Measurements from ENCODE around the gene RPL28. TPM values are rescaled to one million over a fixed set of nuclear protein-coding genes. Genes with fewer than 3 reads are reported as not detected.

RPL28 gene
- total RNA-seq, 2 donors from 2014 or later: 1,672 to 1,902 TPM

DNA sequence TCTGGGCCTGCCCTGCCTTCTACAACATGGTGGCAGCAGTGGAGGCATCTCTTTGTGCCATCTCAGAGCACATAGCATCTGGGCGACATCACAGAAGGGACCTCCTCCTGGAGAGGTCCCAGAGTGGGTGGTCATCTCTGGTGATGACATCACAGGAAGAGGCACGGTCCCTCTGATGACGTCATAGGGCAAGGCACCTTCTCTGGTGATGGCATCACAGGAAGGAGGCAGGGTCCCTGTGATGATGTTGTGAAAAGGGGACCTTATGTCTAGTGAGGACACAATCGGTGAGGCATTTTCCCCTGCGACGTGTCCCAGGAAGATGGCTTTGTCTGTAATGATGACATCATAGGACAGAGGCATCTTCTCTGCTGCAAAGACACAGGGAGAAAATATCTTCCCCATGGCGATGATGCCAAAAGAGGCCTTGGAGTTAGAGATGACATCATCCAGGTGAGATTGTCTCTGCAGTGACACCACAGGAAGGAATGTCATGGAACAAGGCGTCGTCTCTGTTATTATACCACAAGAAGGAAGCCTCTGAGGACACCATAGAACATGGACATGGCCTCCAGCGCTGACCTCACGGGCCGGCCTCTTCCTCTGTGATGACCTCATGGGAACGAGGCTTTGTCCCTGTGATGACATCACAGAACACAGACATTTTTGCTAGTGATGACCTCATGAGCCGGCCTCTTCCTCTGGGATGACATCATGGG lies 46.7 kb downstream of the RPL28 start:
- Mint-ChIP-seq H3K27me3 (ENCODE audit: insufficient read depth) (peaks cover 32% of the 10 kb centered on the region), H3K9me3 (no peaks in the 10 kb centered on the region), H3K36me3 (ENCODE audit: low read depth) (no peaks in the 10 kb centered on the region), H3K4me1 (no peaks in the 10 kb centered on the region), H3K27ac (no peak overlapping the region), H3K4me3 (no peak overlapping the region)
- Histone ChIP-seq H3K9ac (ENCODE audit: extremely low read depth, low read length, poor library complexity, severe bottlenecking) (no peak overlapping the region), H3K4me3 (ENCODE audit: low read length) (no peak overlapping the region), H3K9me3 (ENCODE audit: control insufficient read depth, low read length) (no peaks in the 10 kb centered on the region), H3K4me1 (ENCODE audit: control insufficient read depth, insufficient read depth, low read length) (no peaks in the 10 kb centered on the region), H3K27me3 (ENCODE audit: control insufficient read depth, insufficient read depth, low read length, poor library complexity, severe bottlenecking) (peaks cover 36% of the 10 kb centered on the region), H3K36me3 (ENCODE audit: control insufficient read depth, insufficient read depth, low read length) (no peaks in the 10 kb centered on the region), H3K27ac (ENCODE audit: low read depth, low read length) (no peak overlapping the region)
- TF ChIP-seq, protein P1, sequence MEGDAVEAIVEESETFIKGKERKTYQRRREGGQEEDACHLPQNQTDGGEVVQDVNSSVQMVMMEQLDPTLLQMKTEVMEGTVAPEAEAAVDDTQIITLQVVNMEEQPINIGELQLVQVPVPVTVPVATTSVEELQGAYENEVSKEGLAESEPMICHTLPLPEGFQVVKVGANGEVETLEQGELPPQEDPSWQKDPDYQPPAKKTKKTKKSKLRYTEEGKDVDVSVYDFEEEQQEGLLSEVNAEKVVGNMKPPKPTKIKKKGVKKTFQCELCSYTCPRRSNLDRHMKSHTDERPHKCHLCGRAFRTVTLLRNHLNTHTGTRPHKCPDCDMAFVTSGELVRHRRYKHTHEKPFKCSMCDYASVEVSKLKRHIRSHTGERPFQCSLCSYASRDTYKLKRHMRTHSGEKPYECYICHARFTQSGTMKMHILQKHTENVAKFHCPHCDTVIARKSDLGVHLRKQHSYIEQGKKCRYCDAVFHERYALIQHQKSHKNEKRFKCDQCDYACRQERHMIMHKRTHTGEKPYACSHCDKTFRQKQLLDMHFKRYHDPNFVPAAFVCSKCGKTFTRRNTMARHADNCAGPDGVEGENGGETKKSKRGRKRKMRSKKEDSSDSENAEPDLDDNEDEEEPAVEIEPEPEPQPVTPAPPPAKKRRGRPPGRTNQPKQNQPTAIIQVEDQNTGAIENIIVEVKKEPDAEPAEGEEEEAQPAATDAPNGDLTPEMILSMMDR (conservative IDR thresholded peaks at IDR 0.05): no peak
- 88 to 92% methylated on average over 14 of the region's 14 CpGs for WGBS, 2 experiments (ENCODE audit: insufficient coverage in 1 of 2, insufficient read length in 1 of 2)
- DNase-seq: peak; percentile 23

- H3K4me3 Mint-ChIP-seq: no peak overlapping the region
- H3K27me3 Mint-ChIP-seq (ENCODE audit: insufficient read depth): peaks cover 36% of the 10 kb centered on the region
- H3K9me3 ChIP-seq (ENCODE audit: control insufficient read depth, low read length): no peaks in the 10 kb centered on the region
- no peak overlapping the region for H3K27ac Mint-ChIP-seq
- no peaks in the 10 kb centered on the region for H3K36me3 ChIP-seq (ENCODE audit: control insufficient read depth, insufficient read depth, low read length)
- H3K4me1 ChIP-seq (ENCODE audit: control insufficient read depth, insufficient read depth, low read length): no peaks in the 10 kb centered on the region
- WGBS, 2 experiments (ENCODE audit: insufficient coverage in 1 of 2, insufficient read length in 1 of 2): 71 to 87% methylated on average over 47 to 48 of the region's 48 CpGs
- H3K27me3 ChIP-seq (ENCODE audit: control insufficient read depth, insufficient read depth, low read length, poor library complexity, severe bottlenecking): peaks cover 45% of the 10 kb centered on the region
- H3K9ac ChIP-seq (ENCODE audit: extremely low read depth, low read length, poor library complexity, severe bottlenecking): no peak overlapping the region
- no peaks in the 10 kb centered on the region for H3K9me3 Mint-ChIP-seq
- TF ChIP-seq, protein P1 (conservative IDR thresholded peaks at IDR 0.05): no peak
- H3K4me3 ChIP-seq (ENCODE audit: low read length): no peak overlapping the region
- H3K27ac ChIP-seq (ENCODE audit: low read depth, low read length): no peak overlapping the region
- DNase-seq: peak; percentile 29
- H3K36me3 Mint-ChIP-seq (ENCODE audit: low read depth): no peaks in the 10 kb centered on the region
- H3K4me1 Mint-ChIP-seq: no peaks in the 10 kb centered on the region
Measured at GRCh38 chr19:55433292-55433691, 47.6 kb downstream of the RPL28 start.

DNA sequence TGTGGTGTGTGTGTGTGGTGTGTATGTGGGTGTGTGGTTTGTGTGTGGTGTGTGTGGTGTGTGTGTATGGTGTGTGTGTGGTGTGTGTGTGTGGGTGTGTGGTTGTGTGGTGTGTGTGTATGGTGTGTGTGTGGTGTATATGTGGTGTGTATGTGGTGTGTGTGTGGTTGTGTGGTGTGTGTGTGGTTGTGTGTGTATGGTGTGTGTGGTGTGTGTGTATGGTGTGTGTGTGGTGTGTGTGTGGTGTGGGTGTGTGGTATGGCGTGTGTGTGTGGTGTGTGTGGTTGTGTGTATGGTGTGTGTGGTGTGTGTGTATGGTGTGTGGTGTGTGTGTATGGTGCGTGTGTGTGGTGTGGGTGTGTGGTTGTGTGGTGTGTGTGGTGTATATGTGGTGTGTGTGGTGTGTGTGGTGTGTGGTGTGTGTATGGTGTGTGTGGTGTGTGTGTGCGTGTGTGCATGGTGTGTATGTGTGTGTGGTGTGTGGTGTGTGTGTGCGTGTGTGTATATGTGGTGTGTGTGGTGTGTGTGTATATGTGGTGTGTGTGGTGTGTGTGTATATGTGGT lies 48.7 kb downstream of the RPL28 start:
- H3K9ac ChIP-seq (ENCODE audit: extremely low read depth, low read length, poor library complexity, severe bottlenecking): no peak overlapping the region
- H3K27ac Mint-ChIP-seq: no peak overlapping the region
- no peak for DNase-seq
- no peak overlapping the region for H3K4me3 ChIP-seq (ENCODE audit: low read length)
- no peaks in the 10 kb centered on the region for H3K36me3 ChIP-seq (ENCODE audit: control insufficient read depth, insufficient read depth, low read length)
- peaks cover 56% of the 10 kb centered on the region for H3K27me3 ChIP-seq (ENCODE audit: control insufficient read depth, insufficient read depth, low read length, poor library complexity, severe bottlenecking)
- TF ChIP-seq, protein P1 (conservative IDR thresholded peaks at IDR 0.05): no peak
- H3K27me3 Mint-ChIP-seq (ENCODE audit: insufficient read depth): peaks cover 45% of the 10 kb centered on the region
- H3K27ac ChIP-seq (ENCODE audit: low read depth, low read length): no peak overlapping the region
- no peak overlapping the region for H3K4me3 Mint-ChIP-seq
- no peaks in the 10 kb centered on the region for H3K36me3 Mint-ChIP-seq (ENCODE audit: low read depth)
- no peaks in the 10 kb centered on the region for H3K9me3 ChIP-seq (ENCODE audit: control insufficient read depth, low read length)
- no peaks in the 10 kb centered on the region for H3K9me3 Mint-ChIP-seq
- H3K4me1 Mint-ChIP-seq: no peaks in the 10 kb centered on the region
- 70% methylated on average over 3 of the region's 4 CpGs; no CpG with 5 or more reads in 1 of the 2 experiments for WGBS, 2 experiments (ENCODE audit: insufficient coverage in 1 of 2, insufficient read length in 1 of 2)
- H3K4me1 ChIP-seq (ENCODE audit: control insufficient read depth, insufficient read depth, low read length): no peaks in the 10 kb centered on the region
